SK-N-SH (cell line): ENCODE data around the gene POLA2. TPM values are rescaled to one million over a fixed set of nuclear protein-coding genes. Genes with fewer than 3 reads are reported as not detected.

Source experiments
- CTCF ChIA-PET: fragments of 300-600, 350-600 bp; formaldehyde crosslinking; extraction: SDS; loops from one replicate; lab custom pipeline; 2021; lab: Yijun Ruan, JAX
- POLR2A ChIA-PET: fragments of 350-600 bp; sonication (Branson Sonifier 250); formaldehyde crosslinking; extraction: SDS; loops from one replicate; lab custom pipeline; 2020; ENCODE audit warnings: antibody characterized with exemption, inconsistent platforms; lab: Yijun Ruan, JAX
- DNase-seq: peaks from one replicate; pipeline ENCODE4 v3.0.0; 2012
- H2AFZ ChIP-seq: fragments of 200-600 bp; sonication (generic); 2 replicates; pipeline ENCODE4 v1.8.1; 2016; ENCODE audit warnings: antibody characterized with exemption, mild to moderate bottlenecking, low read depth
- H3F3A ChIP-seq: fragments of 200-600 bp; sonication (generic); replicated peaks from 2 replicates; pipeline ENCODE3; 2016; ENCODE audit warnings: antibody characterized with exemption, mild to moderate bottlenecking; ENCODE audit not compliant: insufficient read depth
- H3K27ac ChIP-seq, 2 experiments: fragments of 200-500 bp in 1 of 2; fragments of 200-600 bp in 1 of 2; sonication (Bioruptor generic) in 1 of 2; sonication (generic), shearing (Covaris generic) in 1 of 2; 2 replicates each; pipeline versions ENCODE4 v1.5.1 to v1.6.1; 2014 to 2016; ENCODE audit warnings: low read depth in 2 of 2, inconsistent platforms in 1 of 2, low read length in 1 of 2, mild to moderate bottlenecking in 1 of 2, mixed read lengths in 1 of 2
- H3K27me3 ChIP-seq: fragments of 200-600 bp; sonication (generic), shearing (Covaris generic); 2 replicates; pipeline ENCODE4 v1.6.1; 2016; ENCODE audit warnings: mixed run types; ENCODE audit not compliant: insufficient read depth
- H3K36me3 ChIP-seq, 2 experiments: fragments of 200-500 bp in 1 of 2; fragments of 200-600 bp in 1 of 2; sonication (Bioruptor generic) in 1 of 2; sonication (generic) in 1 of 2; replicated peaks in 1 of 2; 2 replicates each; pipeline versions ENCODE3 to v1.5.1; 2014 to 2016; ENCODE audit warnings: low read length in 1 of 2, mild to moderate bottlenecking in 1 of 2; ENCODE audit not compliant: insufficient read depth in 2 of 2, control insufficient read depth in 1 of 2
- H3K4me1 ChIP-seq, 2 experiments: fragments of 200-500 bp in 1 of 2; fragments of 200-600 bp in 1 of 2; sonication (Bioruptor generic) in 1 of 2; sonication (generic), shearing (Covaris generic) in 1 of 2; 2 replicates each; pipeline versions ENCODE4 v1.5.1 to v1.6.1; 2014 to 2016; ENCODE audit warnings: low read depth in 1 of 2, low read length in 1 of 2, mixed run types in 1 of 2; ENCODE audit not compliant: insufficient read depth in 2 of 2, control insufficient read depth in 1 of 2
- H3K4me2 ChIP-seq: fragments of 200-600 bp; sonication (generic), shearing (Covaris generic); 2 replicates; pipeline ENCODE4 v1.6.1; 2017; ENCODE audit warnings: mixed run types
- H3K4me3 ChIP-seq, 2 experiments: fragments of 200-500 bp in 1 of 2; fragments of 200-600 bp in 1 of 2; sonication (Bioruptor generic) in 1 of 2; sonication (generic), shearing (Covaris generic) in 1 of 2; 2 replicates each; pipeline versions ENCODE4 v1.5.1 to v1.8.1; 2014 to 2016; ENCODE audit warnings: low read depth in 2 of 2, inconsistent platforms in 1 of 2, low read length in 1 of 2, mild to moderate bottlenecking in 1 of 2, mixed read lengths in 1 of 2, moderate library complexity in 1 of 2
- H3K79me2 ChIP-seq: fragments of 200-600 bp; sonication (generic); 2 replicates; pipeline ENCODE4 v1.8.1; 2017; ENCODE audit warnings: mild to moderate bottlenecking; ENCODE audit not compliant: insufficient read depth
- H3K9ac ChIP-seq: fragments of 200-600 bp; sonication (generic); 2 replicates; pipeline ENCODE4 v1.6.1; 2017; ENCODE audit warnings: mixed run types
- H3K9me2 ChIP-seq: fragments of 200-600 bp; sonication (generic); 2 replicates; pipeline ENCODE4 v1.6.1; 2017; ENCODE audit warnings: mixed run types
- H3K9me3 ChIP-seq: fragments of 200-600 bp; sonication (generic); 2 replicates; pipeline ENCODE4 v1.6.1; 2017; ENCODE audit warnings: mixed run types, mild to moderate bottlenecking, moderate library complexity
- H4K20me1 ChIP-seq: fragments of 200-600 bp; sonication (generic); 2 replicates; pipeline ENCODE4 v1.6.1; 2017; ENCODE audit warnings: mild to moderate bottlenecking, mixed run types; ENCODE audit not compliant: insufficient read depth
- FOSL2 ChIP-seq: IDR thresholded peaks from 2 replicates; pipeline ENCODE4 v1.4.0; 2012; ENCODE audit warnings: low read depth, mild to moderate bottlenecking, moderate library complexity, borderline replicate concordance
- FOXJ3 ChIP-seq: sonication (generic); formaldehyde crosslinking; IDR thresholded peaks from 2 replicates; pipeline ENCODE4 v1.5.1; 2020; ENCODE audit warnings: mild to moderate bottlenecking, missing genetic modification reagents
- GABPA ChIP-seq: IDR thresholded peaks from 2 replicates; pipeline ENCODE4 v1.4.0; 2012; ENCODE audit warnings: low read depth, mild to moderate bottlenecking
- MXI1 ChIP-seq: IDR thresholded peaks from 2 replicates; pipeline ENCODE4 v1.6.1; 2012; ENCODE audit warnings: mild to moderate bottlenecking, low read depth, low read length, improper control_type of control experiment
- NFIC ChIP-seq: IDR thresholded peaks from 2 replicates; pipeline ENCODE4 v1.4.0; 2012; ENCODE audit warnings: borderline replicate concordance
- POLR2AphosphoS5 ChIP-seq: IDR thresholded peaks from 2 replicates; pipeline ENCODE4 v1.6.1; 2012; ENCODE audit warnings: low read depth, low read length
- RAD21 ChIP-seq: IDR thresholded peaks from 2 replicates; pipeline ENCODE4 v1.6.1; 2012; ENCODE audit warnings: mild to moderate bottlenecking, low read length
- RXRA ChIP-seq: IDR thresholded peaks from 2 replicates; pipeline ENCODE4 v1.4.0; 2012; ENCODE audit warnings: low read depth, mild to moderate bottlenecking, borderline replicate concordance
- SMC3 ChIP-seq: IDR thresholded peaks from 2 replicates; pipeline ENCODE4 v1.6.1; 2012; ENCODE audit warnings: low read depth, low read length, improper control_type of control experiment
- TCF12 ChIP-seq: IDR thresholded peaks from 2 replicates; pipeline ENCODE4 v1.4.0; 2012
- YY1 ChIP-seq: IDR thresholded peaks from 2 replicates; pipeline ENCODE4 v1.4.0; 2012; ENCODE audit warnings: low read depth, mild to moderate bottlenecking
- WGBS: methylation state at CpG from one replicate; pipeline ENCODE4 v1.1.6; 2017; ENCODE audit warnings: low lambda C conversion rate; 5-methylcytosine and 5-hydroxymethylcytosine counted together
- polyA plus RNA-seq, 3 experiments: library from polyadenylated mRNA; depleted of rRNA; stranded (reverse); fragments of >200 nt; gene quantifications; 2 replicates each; pipeline ENCODE4 v1.2.3, GENCODE V29; 2012
- TF ChIP-seq, protein P1 (sequence below): fragments of 150-350 bp; IDR thresholded peaks from 2 replicates; pipeline ENCODE4 v1.6.1; 2016; ENCODE audit warnings: mild to moderate bottlenecking, low read depth, low read length
- TF ChIP-seq, protein P2 (sequence below): fragments of 200-600 bp; sonication (generic); IDR thresholded peaks from 2 replicates; pipeline ENCODE4 v1.6.1; 2017; ENCODE audit warnings: antibody characterized with exemption, mild to moderate bottlenecking, moderate library complexity
- TF ChIP-seq, protein P3 (sequence below): IDR thresholded peaks from 2 replicates; pipeline ENCODE4 v1.4.0; 2012; ENCODE audit warnings: low read depth
- TF ChIP-seq, protein P4 (sequence below): IDR thresholded peaks from 2 replicates; pipeline ENCODE4 v1.6.1; 2012; ENCODE audit warnings: mild to moderate bottlenecking, low read depth, low read length, moderate library complexity
- TF ChIP-seq, protein P5 (sequence below): IDR thresholded peaks from 2 replicates; pipeline ENCODE4; 2012
- TF ChIP-seq, protein P6 (sequence below): fragments of 150-350 bp; IDR thresholded peaks from 2 replicates; pipeline ENCODE4 v1.6.1; 2017; ENCODE audit warnings: antibody characterized with exemption, low read length, low read depth, borderline replicate concordance
- TF ChIP-seq, protein P7 (sequence below): IDR thresholded peaks from 2 replicates; pipeline ENCODE4 v1.4.0; 2012; ENCODE audit warnings: low read depth, borderline replicate concordance

The POLA2 gene
- polyA plus RNA-seq, 1 of the 3 experiments (the other 2 are of a cell fraction): 18.4 TPM

DNA sequence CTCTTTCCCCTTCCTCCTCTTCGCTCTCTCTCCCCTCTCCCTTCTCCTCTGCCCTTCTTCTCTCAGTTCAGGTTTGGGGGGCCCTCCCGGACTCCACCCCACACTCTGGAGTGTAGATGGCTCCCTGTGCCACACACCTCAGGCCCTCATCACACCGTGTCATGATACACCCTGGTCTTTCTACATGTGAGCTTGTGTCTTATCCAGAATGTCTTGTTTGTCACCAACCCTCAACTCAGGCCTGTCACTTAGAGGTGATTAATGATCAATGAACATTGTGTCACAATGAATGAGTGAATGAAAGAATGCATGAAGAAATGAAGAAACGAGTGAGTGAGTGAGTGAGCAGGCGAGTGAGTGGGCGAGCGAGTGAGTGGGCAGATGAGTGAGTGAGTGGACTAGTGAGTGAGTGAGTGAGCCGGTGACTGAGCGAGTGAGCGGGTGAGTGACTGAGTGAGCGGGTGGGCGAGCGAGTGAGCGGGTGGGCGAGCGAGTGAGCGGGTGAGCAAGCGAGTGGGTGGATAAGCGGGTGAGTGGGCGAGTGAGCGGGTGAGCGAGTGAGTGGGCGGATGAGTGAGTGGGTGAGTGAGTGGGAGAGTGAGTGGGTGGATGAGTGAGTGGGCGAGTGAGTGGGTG is 46.2 kb upstream of the POLA2 start:
- ChIA-PET POLR2A (interaction anchor here (1.0 kb wide), 1 partner anchor 30 kb away, joined by 3 read pairs; no protein-coding TSS in a partner anchor), CTCF (interaction anchor here (0.7 to 1.1 kb wide), 3 partner anchors 11 to 114 kb away, joined by 3 read pairs; no protein-coding TSS in a partner anchor)
- TF ChIP-seq, protein P1, sequence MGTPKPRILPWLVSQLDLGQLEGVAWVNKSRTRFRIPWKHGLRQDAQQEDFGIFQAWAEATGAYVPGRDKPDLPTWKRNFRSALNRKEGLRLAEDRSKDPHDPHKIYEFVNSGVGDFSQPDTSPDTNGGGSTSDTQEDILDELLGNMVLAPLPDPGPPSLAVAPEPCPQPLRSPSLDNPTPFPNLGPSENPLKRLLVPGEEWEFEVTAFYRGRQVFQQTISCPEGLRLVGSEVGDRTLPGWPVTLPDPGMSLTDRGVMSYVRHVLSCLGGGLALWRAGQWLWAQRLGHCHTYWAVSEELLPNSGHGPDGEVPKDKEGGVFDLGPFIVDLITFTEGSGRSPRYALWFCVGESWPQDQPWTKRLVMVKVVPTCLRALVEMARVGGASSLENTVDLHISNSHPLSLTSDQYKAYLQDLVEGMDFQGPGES: no peak
- TF ChIP-seq, protein P2, sequence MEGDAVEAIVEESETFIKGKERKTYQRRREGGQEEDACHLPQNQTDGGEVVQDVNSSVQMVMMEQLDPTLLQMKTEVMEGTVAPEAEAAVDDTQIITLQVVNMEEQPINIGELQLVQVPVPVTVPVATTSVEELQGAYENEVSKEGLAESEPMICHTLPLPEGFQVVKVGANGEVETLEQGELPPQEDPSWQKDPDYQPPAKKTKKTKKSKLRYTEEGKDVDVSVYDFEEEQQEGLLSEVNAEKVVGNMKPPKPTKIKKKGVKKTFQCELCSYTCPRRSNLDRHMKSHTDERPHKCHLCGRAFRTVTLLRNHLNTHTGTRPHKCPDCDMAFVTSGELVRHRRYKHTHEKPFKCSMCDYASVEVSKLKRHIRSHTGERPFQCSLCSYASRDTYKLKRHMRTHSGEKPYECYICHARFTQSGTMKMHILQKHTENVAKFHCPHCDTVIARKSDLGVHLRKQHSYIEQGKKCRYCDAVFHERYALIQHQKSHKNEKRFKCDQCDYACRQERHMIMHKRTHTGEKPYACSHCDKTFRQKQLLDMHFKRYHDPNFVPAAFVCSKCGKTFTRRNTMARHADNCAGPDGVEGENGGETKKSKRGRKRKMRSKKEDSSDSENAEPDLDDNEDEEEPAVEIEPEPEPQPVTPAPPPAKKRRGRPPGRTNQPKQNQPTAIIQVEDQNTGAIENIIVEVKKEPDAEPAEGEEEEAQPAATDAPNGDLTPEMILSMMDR: no peak
- TF ChIP-seq, protein P3, sequence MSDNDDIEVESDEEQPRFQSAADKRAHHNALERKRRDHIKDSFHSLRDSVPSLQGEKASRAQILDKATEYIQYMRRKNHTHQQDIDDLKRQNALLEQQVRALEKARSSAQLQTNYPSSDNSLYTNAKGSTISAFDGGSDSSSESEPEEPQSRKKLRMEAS: no peak
- TF ChIP-seq, protein P4, sequence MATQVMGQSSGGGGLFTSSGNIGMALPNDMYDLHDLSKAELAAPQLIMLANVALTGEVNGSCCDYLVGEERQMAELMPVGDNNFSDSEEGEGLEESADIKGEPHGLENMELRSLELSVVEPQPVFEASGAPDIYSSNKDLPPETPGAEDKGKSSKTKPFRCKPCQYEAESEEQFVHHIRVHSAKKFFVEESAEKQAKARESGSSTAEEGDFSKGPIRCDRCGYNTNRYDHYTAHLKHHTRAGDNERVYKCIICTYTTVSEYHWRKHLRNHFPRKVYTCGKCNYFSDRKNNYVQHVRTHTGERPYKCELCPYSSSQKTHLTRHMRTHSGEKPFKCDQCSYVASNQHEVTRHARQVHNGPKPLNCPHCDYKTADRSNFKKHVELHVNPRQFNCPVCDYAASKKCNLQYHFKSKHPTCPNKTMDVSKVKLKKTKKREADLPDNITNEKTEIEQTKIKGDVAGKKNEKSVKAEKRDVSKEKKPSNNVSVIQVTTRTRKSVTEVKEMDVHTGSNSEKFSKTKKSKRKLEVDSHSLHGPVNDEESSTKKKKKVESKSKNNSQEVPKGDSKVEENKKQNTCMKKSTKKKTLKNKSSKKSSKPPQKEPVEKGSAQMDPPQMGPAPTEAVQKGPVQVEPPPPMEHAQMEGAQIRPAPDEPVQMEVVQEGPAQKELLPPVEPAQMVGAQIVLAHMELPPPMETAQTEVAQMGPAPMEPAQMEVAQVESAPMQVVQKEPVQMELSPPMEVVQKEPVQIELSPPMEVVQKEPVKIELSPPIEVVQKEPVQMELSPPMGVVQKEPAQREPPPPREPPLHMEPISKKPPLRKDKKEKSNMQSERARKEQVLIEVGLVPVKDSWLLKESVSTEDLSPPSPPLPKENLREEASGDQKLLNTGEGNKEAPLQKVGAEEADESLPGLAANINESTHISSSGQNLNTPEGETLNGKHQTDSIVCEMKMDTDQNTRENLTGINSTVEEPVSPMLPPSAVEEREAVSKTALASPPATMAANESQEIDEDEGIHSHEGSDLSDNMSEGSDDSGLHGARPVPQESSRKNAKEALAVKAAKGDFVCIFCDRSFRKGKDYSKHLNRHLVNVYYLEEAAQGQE: no peak
- TF ChIP-seq POLR2AphosphoS5: no peak
- TF ChIP-seq YY1: no peak
- no peak for TF ChIP-seq MXI1
- TF ChIP-seq FOXJ3 (CRISPR knock-in tag): no peak
- TF ChIP-seq, protein P5, sequence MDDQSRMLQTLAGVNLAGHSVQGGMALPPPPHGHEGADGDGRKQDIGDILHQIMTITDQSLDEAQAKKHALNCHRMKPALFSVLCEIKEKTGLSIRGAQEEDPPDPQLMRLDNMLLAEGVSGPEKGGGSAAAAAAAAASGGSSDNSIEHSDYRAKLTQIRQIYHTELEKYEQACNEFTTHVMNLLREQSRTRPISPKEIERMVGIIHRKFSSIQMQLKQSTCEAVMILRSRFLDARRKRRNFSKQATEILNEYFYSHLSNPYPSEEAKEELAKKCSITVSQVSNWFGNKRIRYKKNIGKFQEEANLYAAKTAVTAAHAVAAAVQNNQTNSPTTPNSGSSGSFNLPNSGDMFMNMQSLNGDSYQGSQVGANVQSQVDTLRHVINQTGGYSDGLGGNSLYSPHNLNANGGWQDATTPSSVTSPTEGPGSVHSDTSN: no peak
- TF ChIP-seq TCF12: no peak
- TF ChIP-seq SMC3: no peak
- TF ChIP-seq, protein P6, sequence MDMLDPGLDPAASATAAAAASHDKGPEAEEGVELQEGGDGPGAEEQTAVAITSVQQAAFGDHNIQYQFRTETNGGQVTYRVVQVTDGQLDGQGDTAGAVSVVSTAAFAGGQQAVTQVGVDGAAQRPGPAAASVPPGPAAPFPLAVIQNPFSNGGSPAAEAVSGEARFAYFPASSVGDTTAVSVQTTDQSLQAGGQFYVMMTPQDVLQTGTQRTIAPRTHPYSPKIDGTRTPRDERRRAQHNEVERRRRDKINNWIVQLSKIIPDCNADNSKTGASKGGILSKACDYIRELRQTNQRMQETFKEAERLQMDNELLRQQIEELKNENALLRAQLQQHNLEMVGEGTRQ: no peak
- no peak for TF ChIP-seq GABPA
- no peak for TF ChIP-seq NFIC
- TF ChIP-seq FOSL2: no peak
- TF ChIP-seq, protein P7, sequence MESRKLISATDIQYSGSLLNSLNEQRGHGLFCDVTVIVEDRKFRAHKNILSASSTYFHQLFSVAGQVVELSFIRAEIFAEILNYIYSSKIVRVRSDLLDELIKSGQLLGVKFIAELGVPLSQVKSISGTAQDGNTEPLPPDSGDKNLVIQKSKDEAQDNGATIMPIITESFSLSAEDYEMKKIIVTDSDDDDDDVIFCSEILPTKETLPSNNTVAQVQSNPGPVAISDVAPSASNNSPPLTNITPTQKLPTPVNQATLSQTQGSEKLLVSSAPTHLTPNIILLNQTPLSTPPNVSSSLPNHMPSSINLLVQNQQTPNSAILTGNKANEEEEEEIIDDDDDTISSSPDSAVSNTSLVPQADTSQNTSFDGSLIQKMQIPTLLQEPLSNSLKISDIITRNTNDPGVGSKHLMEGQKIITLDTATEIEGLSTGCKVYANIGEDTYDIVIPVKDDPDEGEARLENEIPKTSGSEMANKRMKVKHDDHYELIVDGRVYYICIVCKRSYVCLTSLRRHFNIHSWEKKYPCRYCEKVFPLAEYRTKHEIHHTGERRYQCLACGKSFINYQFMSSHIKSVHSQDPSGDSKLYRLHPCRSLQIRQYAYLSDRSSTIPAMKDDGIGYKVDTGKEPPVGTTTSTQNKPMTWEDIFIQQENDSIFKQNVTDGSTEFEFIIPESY: no peak
- no peak for TF ChIP-seq RXRA
- TF ChIP-seq RAD21: no peak

More for the DNA sequence above, 46.2 kb upstream of the POLA2 start:
- no peak overlapping the region for H3K4me2 ChIP-seq
- no peaks in the 10 kb centered on the region for H3K79me2 ChIP-seq
- H3F3A ChIP-seq: peaks cover 3% of the 10 kb centered on the region
- no peaks in the 10 kb centered on the region for H3K27me3 ChIP-seq
- H3K9me3 ChIP-seq: no peaks in the 10 kb centered on the region
- peaks cover 0 to 5% of the 10 kb centered on the region in 2 experiments; a peak in 1 of 4 replicates for H3K4me1 ChIP-seq
- no peak overlapping the region for H3K27ac ChIP-seq
- no peaks in the 10 kb centered on the region for H4K20me1 ChIP-seq
- H3K9me2 ChIP-seq: no peaks in the 10 kb centered on the region
- DNase-seq: no peak
- no peak overlapping the region for H3K9ac ChIP-seq
- 87% methylated on average over 23 of the region's 24 CpGs for WGBS
- peaks cover 0 to 12% of the 10 kb centered on the region in 2 experiments for H3K36me3 ChIP-seq
- no peak overlapping the region for H3K4me3 ChIP-seq
- H2AFZ ChIP-seq: no peak overlapping the region
